ENCODE results near the gene SH3RF3. TPM values are rescaled to one million over a fixed set of nuclear protein-coding genes. Genes with fewer than 3 reads are reported as not detected.

Gene SH3RF3
- total RNA-seq, 1 experiment from 2014 or later: not detected

DNA sequence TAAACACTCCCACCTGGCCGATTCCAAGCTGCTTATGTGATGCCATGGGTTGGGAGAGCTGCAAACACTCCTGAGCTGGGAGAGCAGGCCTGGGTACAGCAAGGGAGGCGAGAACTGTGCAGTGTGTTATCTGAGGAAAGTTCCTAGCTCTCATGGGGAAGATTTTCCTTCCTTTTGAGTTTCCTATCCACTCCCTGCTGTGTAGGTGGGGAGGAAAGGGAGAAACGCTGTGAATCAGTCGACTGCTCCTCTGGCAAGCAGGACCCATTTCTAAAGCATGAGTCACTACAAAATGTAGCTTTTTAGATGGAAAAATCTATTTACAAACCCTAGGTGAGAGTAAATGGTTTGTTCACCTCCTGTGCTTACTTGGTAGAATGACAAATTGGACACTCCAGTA lies 80.4 kb downstream of the SH3RF3 start:
- Histone ChIP-seq H2AFZ (ENCODE audit: low read depth, low read length, poor library complexity, severe bottlenecking) (peak overlapping the region; percentile 35), H3K9me3 (ENCODE audit: control insufficient read depth in 1 of 2, insufficient read depth in 1 of 2, low read depth in 1 of 2, low read length in 2 of 2) (no peaks in the 10 kb centered on the region), H3K4me3 (replicated peaks in 1 of 2; ENCODE audit: low read depth in 1 of 2, low read length in 2 of 2) (no peak overlapping the region), H3K9ac (ENCODE audit: low read length) (no peak overlapping the region), H3K36me3 (ENCODE audit: control insufficient read depth in 1 of 2, insufficient read depth in 2 of 2, low read length in 2 of 2) (no peaks in the 10 kb centered on the region), H4K20me1 (ENCODE audit: insufficient read depth) (no peaks in the 10 kb centered on the region), H3K79me2 (ENCODE audit: insufficient read depth, low read length) (no peaks in the 10 kb centered on the region), H3K4me1 (ENCODE audit: control insufficient read depth in 1 of 2, insufficient read depth in 2 of 2, low read length in 2 of 2) (peaks cover 15 to 22% of the 10 kb centered on the region in 2 experiments; a peak in 3 of 4 replicates), H3K27me3 (ENCODE audit: insufficient read depth, low read length) (no peaks in the 10 kb centered on the region; the same call in 1 of the 2 replicates), H3K4me2 (ENCODE audit: low read length) (peak overlapping the region; percentile 61), H3K9me2 (ENCODE audit: insufficient read depth) (no peaks in the 10 kb centered on the region), H3K27ac (ENCODE audit: low read depth, low read length) (no peak overlapping the region)
- peak; percentile 51 for TF ChIP-seq JUND (IDR thresholded peaks at IDR 0.05)
- TF ChIP-seq FOSL1 (IDR thresholded peaks at IDR 0.05; ENCODE audit: low read depth): peak; percentile 47; the same call in 1 of the 2 replicates
- no peak for TF ChIP-seq CEBPB (IDR thresholded peaks at IDR 0.05; ENCODE audit: low read depth)
- TF ChIP-seq CBX3 (IDR thresholded peaks at IDR 0.05; ENCODE audit: low read depth): no peak
- TF ChIP-seq POLR2A (IDR thresholded peaks at IDR 0.05; ENCODE audit: borderline replicate concordance, extremely low read depth, insufficient read depth, insufficient read length): no peak
- no peak for TF ChIP-seq SRF (IDR thresholded peaks at IDR 0.05; ENCODE audit: low read depth)
- TF ChIP-seq SIN3A (IDR thresholded peaks at IDR 0.05; ENCODE audit: low read depth): no peak
- TF ChIP-seq EGR1 (IDR thresholded peaks at IDR 0.05; ENCODE audit: low read depth): no peak
- TF ChIP-seq EZH2 (IDR thresholded peaks at IDR 0.05): no peak
- TF ChIP-seq, protein P1, sequence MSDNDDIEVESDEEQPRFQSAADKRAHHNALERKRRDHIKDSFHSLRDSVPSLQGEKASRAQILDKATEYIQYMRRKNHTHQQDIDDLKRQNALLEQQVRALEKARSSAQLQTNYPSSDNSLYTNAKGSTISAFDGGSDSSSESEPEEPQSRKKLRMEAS (IDR thresholded peaks at IDR 0.05): no peak
- BruUV-seq (replicated peaks): no TSS peak
- intact Hi-C loops (cut with micrococcal nuclease): loop anchor here (10.0 kb wide), 1 partner anchor 355 kb away; no protein-coding TSS in a partner anchor
- CTCF ChIA-PET: no interaction called here
- ATAC-seq (no peak), DNase-seq (ENCODE audit: low read depth, low spot score) (no peak)
- POLR2A ChIA-PET: no interaction called here
- RAD21 ChIA-PET (ENCODE audit: low non-redundant PET in 1 of 2, low total read pairs in 2 of 2, uncharacterized antibody in 2 of 2, unreplicated experiment in 2 of 2): no interaction called here

DNA sequence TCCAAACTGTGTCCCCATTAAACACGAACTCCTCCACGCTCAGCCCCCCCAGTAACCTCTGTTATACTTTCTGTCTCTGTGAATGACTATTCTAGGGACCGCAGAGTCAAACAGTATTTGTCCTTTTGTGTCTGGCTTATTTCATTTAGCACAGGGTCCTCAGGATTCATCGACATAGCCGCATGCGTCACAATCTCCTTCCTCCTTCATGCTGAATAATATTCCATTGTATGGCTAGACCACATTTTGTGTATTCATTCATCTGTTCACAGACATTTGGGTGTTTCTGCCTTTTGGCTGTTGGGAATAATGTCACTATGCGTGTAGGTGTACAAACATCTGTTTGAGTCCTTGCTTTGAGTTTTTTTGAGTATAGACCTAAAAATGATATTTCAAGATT lies 80.9 kb downstream of the SH3RF3 start:
- Histone ChIP-seq H3K9me3 (ENCODE audit: control insufficient read depth in 1 of 2, insufficient read depth in 1 of 2, low read depth in 1 of 2, low read length in 2 of 2) (no peaks in the 10 kb centered on the region), H3K27ac (ENCODE audit: low read depth, low read length) (no peak overlapping the region), H2AFZ (ENCODE audit: low read depth, low read length, poor library complexity, severe bottlenecking) (no peak overlapping the region), H3K9ac (ENCODE audit: low read length) (no peak overlapping the region), H3K4me2 (ENCODE audit: low read length) (peak overlapping the region; percentile 61; the same call in 1 of the 2 replicates), H3K36me3 (ENCODE audit: control insufficient read depth in 1 of 2, insufficient read depth in 2 of 2, low read length in 2 of 2) (no peaks in the 10 kb centered on the region), H3K4me1 (ENCODE audit: control insufficient read depth in 1 of 2, insufficient read depth in 2 of 2, low read length in 2 of 2) (peaks cover 15 to 22% of the 10 kb centered on the region in 2 experiments; a peak in 3 of 4 replicates), H4K20me1 (ENCODE audit: insufficient read depth) (no peaks in the 10 kb centered on the region), H3K9me2 (ENCODE audit: insufficient read depth) (no peaks in the 10 kb centered on the region), H3K27me3 (ENCODE audit: insufficient read depth, low read length) (no peaks in the 10 kb centered on the region; the same call in 1 of the 2 replicates), H3K79me2 (ENCODE audit: insufficient read depth, low read length) (no peaks in the 10 kb centered on the region), H3K4me3 (replicated peaks in 1 of 2; ENCODE audit: low read depth in 1 of 2, low read length in 2 of 2) (no peak overlapping the region)
- ChIA-PET CTCF (no interaction called here), RAD21 (ENCODE audit: low non-redundant PET in 1 of 2, low total read pairs in 2 of 2, uncharacterized antibody in 2 of 2, unreplicated experiment in 2 of 2) (no interaction called here), POLR2A (no interaction called here)
- no TSS peak for BruUV-seq (replicated peaks)
- ATAC-seq: no peak
- no peak for DNase-seq (ENCODE audit: low read depth, low spot score)
- intact Hi-C loops (cut with micrococcal nuclease): loop anchor here (10.0 kb wide), 1 partner anchor 355 kb away; no protein-coding TSS in a partner anchor
- TF ChIP-seq RAD21 (IDR thresholded peaks at IDR 0.05; ENCODE audit: low read depth): no peak
- no peak for TF ChIP-seq ZNF274 (IDR thresholded peaks at IDR 0.05; ENCODE audit: low read depth, low read length)
- TF ChIP-seq EGR1 (IDR thresholded peaks at IDR 0.05; ENCODE audit: low read depth): no peak
- no peak for TF ChIP-seq YY1 (IDR thresholded peaks at IDR 0.05; ENCODE audit: extremely low read depth, insufficient replicate concordance, low read depth, low read length)
- no peak for TF ChIP-seq CBX3 (IDR thresholded peaks at IDR 0.05; ENCODE audit: low read depth)
- no peak for TF ChIP-seq ELF1 (IDR thresholded peaks at IDR 0.05; ENCODE audit: borderline replicate concordance, low read depth)
- no peak for TF ChIP-seq POLR2AphosphoS5 (IDR thresholded peaks at IDR 0.05; ENCODE audit: low read depth, low read length)
- TF ChIP-seq FOSL1 (IDR thresholded peaks at IDR 0.05; ENCODE audit: low read depth): no peak

All from HCT116 (cell line).